IPS-18c (cell line): ENCODE measurements around the gene IFT80.

Experiments used
- H3K4me3 ChIP-seq: 2 replicates; pipeline ENCODE4 v1.7.0; 2013; ENCODE audit warnings: low read depth, mild to moderate bottlenecking, low read length, moderate library complexity; ENCODE audit not compliant: insufficient read depth
- H3K9me3 ChIP-seq: one replicate; pipeline ENCODE4 v1.6.1; 2013; ENCODE audit warnings: mild to moderate bottlenecking, low read length, moderate library complexity; ENCODE audit not compliant: control insufficient read depth, insufficient read depth

IFT80 gene

GRCh38 chr3:160399125-160400029, at the start of gene IFT80, which contains the start of gene SMC4:
TSS of gene IFT80 (minus strand) at chr3:160399225. CDS start at chr3:160384600, 14,625 bp downstream.
TSS of gene SMC4 (plus strand) at chr3:160399650. CDS start at chr3:160400827, 1,177 bp downstream.
- Histone ChIP-seq H3K4me3 (peak within 1 kb of the TSS; percentile 93), H3K9me3 (no peaks in the 10 kb centered on the region)

- peaks cover 3% of the 10 kb centered on the region for H3K9me3 ChIP-seq
- no peak overlapping the region for H3K4me3 ChIP-seq
Measured at GRCh38 chr3:160447544-160447943, 48.5 kb upstream of the IFT80 start.

- Histone ChIP-seq H3K9me3 (peaks cover 3% of the 10 kb centered on the region), H3K4me3 (no peak overlapping the region; the same call in 1 of the 2 replicates)
Measured at GRCh38 chr3:160446522-160447056, 47.6 kb upstream of the IFT80 start.

GRCh38 chr3:160445854-160446253, 46.8 kb upstream of the IFT80 start:
- H3K4me3 ChIP-seq: no peak overlapping the region

GRCh38 chr3:160444411-160444810, 45.4 kb upstream of the IFT80 start:
- H3K4me3 ChIP-seq: no peak overlapping the region

More at GRCh38 chr3:160445854-160446253, 46.8 kb upstream of the IFT80 start:
- peaks cover 3% of the 10 kb centered on the region for H3K9me3 ChIP-seq

GRCh38 chr3:160440687-160441086, 41.7 kb upstream of the IFT80 start:
- no peak overlapping the region for H3K4me3 ChIP-seq
- H3K9me3 ChIP-seq: peaks cover 3% of the 10 kb centered on the region

More at GRCh38 chr3:160444411-160444810, 45.4 kb upstream of the IFT80 start:
- peaks cover 3% of the 10 kb centered on the region for H3K9me3 ChIP-seq

GRCh38 chr3:160437083-160437455, 38.0 kb upstream of the IFT80 start:
- Histone ChIP-seq H3K9me3 (no peaks in the 10 kb centered on the region), H3K4me3 (no peak overlapping the region)

- Histone ChIP-seq H3K4me3 (no peak overlapping the region), H3K9me3 (no peaks in the 10 kb centered on the region)
Measured at GRCh38 chr3:160435747-160436146, 36.7 kb upstream of the IFT80 start.

- Histone ChIP-seq H3K9me3 (no peaks in the 10 kb centered on the region), H3K4me3 (no peak overlapping the region)
Measured at GRCh38 chr3:160435095-160435494, 36.1 kb upstream of the IFT80 start.

GRCh38 chr3:160434071-160434470, 35.0 kb upstream of the IFT80 start:
- Histone ChIP-seq H3K9me3 (no peaks in the 10 kb centered on the region), H3K4me3 (no peak overlapping the region)

GRCh38 chr3:160427832-160428424, 28.9 kb upstream of the IFT80 start:
- H3K4me3 ChIP-seq: no peak overlapping the region
- H3K9me3 ChIP-seq: no peaks in the 10 kb centered on the region

- Histone ChIP-seq H3K9me3 (no peaks in the 10 kb centered on the region), H3K4me3 (no peak overlapping the region)
Measured at GRCh38 chr3:160417311-160417710, 18.3 kb upstream of the IFT80 start.

- Histone ChIP-seq H3K4me3 (no peak overlapping the region), H3K9me3 (no peaks in the 10 kb centered on the region)
Measured at GRCh38 chr3:160413613-160414248, 14.7 kb upstream of the IFT80 start.

- Histone ChIP-seq H3K9me3 (no peaks in the 10 kb centered on the region), H3K4me3 (no peak overlapping the region)
Measured at GRCh38 chr3:160412477-160412876, 13.5 kb upstream of the IFT80 start.

- Histone ChIP-seq H3K4me3 (no peak overlapping the region), H3K9me3 (no peaks in the 10 kb centered on the region)
Measured at GRCh38 chr3:160409812-160410610, 11.0 kb upstream of the IFT80 start.

- no peak overlapping the region for H3K4me3 ChIP-seq
- H3K9me3 ChIP-seq: no peaks in the 10 kb centered on the region
Measured at GRCh38 chr3:160403796-160404470, 4.9 kb upstream of the IFT80 start.
